ENCODE measurements around the gene LGR4.
"Not testable (repeated sequence)": the region's sequence is repeated elsewhere in the genome, so short reads cannot be mapped to it uniquely, and the experiment has no call there.

Gene LGR4

DNA sequence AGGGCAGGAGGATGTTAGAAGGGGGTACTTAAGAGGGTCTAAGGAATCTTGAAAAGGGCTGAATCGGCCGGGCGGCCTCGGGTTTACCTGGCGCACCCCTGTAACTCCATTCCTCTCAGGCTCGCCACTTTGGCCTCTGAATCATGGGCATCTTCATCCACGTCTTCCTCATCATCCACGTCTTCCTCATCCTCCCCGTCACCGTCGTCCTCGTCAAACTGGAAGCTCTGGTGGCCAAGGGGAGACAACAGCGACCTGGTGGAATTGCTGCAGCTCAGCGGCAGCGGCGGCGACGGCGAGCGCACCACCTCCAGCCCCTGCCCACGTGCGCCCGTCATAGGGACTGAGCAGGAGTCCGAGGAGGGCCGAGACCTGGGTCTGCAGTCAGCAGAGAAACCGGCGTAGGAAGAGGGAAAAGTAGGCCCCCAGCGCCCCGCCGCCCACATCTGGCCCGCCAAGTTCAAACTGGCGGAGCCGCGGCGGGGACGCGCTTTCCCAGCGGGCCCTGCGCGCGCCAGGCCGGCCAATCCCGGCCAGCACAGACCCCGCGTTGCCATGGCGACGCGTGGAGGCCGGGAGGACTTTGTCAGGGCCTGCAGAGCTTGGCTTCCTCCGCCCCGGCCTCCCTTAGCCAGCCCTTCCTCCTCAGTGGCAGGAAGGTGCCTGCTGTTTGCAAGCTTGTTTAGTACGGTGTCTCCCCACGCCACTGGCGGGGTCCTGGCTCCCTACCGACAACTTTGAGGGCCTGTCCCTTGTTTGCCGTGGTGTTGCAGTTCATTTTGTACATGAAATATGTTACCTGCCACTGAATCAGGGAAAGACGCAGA is 109.6 kb downstream of the LGR4 start, which contains the start of gene CCDC34:
Gene CCDC34 (minus strand): TSS at position 467 of the 827 bp plus-strand sequence. CDS start 21 bp downstream, at position 446.
- peak within 1 kb of the TSS; percentile 86 for H3K4me3 ChIP-seq (ENCODE audit: low read depth, low read length)
- DNase-seq (ENCODE audit: low read depth) = peak; percentile 82

DNA sequence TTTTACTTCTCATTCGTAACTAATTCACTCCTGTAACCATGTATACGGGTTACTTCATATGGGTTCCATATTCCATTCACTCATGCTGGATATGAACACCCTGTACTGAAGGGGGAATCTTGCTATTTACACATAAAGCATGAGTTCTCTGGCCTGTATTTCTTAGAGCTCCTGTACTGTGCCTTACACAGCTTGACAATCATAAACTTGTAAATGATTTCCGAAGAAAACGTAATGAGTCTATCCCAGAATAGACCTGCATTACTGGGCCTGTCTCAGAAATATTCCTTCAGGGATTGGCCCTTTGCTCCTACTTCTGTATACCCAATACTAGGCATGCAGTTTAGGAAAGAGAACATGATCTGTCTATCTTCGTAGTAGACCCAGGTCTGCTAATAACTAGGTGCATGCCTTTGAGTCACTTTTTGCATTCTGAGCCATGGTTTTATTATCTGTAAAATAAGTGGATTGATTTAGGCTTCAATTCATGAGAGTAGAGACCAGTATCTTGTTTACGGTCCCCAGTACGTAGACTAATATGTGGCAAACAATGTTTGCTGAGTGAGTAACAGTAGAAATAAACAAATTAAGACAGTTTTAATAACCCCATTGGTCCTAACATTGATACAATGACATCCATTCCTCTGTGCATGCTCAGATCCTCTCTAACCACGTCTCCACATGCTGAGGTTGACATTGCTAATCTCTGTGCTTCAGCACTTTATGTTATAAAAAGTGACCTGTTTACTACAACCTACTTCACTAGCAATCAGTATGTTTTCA is 110.8 kb downstream of the LGR4 start:
- DNase-seq (ENCODE audit: low read depth) = no peak
- H3K4me3 ChIP-seq (ENCODE audit: low read depth, low read length) = peak overlapping the region; percentile 86

DNA sequence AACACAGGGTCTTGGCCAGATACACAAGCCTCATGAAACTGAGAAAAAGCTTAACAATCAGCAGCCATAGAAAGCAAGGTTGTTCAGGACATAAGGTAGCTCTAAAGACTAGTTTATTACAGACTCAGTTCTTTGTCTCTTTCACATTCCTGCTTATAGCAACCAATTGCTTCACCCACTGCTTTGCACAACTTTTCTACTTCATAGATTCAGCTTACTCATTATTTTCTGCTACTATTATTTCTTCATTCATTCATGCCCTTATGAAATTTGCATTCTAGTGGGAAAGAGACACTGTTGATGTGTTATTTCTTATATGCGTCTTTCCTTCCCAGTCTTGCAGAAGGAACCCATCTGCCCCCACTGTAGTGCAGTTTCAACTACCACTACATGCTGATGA is 114.3 kb downstream of the LGR4 start:
- DNase-seq (ENCODE audit: low read depth) = no peak
- no peak overlapping the region for H3K4me3 ChIP-seq (ENCODE audit: low read depth, low read length)

DNA sequence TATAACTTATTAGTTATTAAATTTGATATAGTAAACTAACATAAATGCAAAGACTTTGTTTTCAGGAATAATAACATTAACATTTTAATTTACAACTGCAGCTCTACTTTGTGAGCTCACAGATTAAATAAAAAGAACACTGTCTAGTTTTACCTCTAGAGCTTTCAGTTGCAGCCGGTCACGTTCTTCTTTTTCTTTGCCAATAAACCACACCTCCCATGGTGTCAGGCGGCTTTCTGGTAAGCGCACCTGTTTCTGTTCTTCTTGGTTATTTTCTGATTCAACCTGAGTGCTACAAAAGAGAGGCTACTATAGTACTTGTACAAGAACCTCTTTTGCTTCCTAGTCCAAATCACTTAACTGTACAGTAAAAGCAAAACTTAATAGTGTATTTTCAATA is 115.3 kb downstream of the LGR4 start:
- H3K4me3 ChIP-seq (ENCODE audit: low read depth, low read length) = no peak overlapping the region
- DNase-seq (ENCODE audit: low read depth) = no peak

DNA sequence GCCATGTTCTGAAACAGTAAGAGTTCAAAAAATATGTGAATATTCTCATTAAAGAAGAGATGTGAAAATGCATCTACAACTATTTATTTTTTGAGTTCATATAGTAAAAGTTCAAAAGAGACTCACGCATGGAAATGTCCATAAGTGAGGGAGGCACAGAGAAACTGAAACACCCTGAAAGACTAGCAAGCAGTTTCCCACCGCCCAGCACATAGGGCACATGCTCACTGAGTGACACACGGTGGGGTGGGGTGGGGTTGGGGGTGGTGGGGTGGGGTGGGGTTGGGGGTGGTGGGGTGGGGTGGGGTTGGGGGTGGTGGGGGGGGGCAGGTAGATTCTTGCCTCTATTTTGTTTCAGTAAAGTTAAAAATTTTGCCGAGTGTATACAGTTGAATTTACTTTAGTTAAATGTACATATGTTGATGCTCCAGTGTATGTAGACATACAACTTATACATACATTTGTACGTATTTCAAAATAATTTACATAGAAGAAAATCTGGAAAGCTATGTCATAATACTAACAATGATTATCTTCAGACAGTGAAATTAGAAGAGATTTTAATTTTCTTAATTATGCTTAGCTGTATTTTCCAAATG is 115.9 kb downstream of the LGR4 start:
- DNase-seq (ENCODE audit: low read depth) = no peak
- no peak overlapping the region for H3K4me3 ChIP-seq (ENCODE audit: low read depth, low read length)

DNA sequence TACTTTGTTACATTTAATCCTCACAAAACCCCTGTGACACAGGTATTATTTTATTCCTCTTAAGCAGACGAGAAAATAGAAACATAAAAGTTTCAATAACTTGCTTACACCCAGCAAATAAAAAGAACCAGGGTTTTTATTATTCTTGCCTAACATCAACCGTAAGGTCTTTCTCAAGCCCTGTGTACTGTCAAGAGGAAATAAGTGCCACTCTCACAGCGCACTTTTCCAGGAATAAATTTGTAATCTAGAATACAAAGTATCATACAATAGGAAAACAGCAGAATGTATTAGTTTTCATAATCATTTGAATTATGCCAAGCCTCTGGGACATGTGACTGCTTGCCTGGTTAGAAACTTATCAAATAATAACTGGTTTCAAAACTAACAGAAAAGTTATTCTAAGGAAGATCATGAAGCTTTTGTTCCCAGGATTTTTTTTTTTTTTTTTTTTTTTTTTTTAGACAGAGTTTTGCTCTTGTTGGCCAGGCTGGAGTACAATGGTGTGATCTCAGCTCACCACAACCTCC is 117.0 kb downstream of the LGR4 start:
- no peak for DNase-seq (ENCODE audit: low read depth)
- no peak overlapping the region for H3K4me3 ChIP-seq (ENCODE audit: low read depth, low read length)

DNA sequence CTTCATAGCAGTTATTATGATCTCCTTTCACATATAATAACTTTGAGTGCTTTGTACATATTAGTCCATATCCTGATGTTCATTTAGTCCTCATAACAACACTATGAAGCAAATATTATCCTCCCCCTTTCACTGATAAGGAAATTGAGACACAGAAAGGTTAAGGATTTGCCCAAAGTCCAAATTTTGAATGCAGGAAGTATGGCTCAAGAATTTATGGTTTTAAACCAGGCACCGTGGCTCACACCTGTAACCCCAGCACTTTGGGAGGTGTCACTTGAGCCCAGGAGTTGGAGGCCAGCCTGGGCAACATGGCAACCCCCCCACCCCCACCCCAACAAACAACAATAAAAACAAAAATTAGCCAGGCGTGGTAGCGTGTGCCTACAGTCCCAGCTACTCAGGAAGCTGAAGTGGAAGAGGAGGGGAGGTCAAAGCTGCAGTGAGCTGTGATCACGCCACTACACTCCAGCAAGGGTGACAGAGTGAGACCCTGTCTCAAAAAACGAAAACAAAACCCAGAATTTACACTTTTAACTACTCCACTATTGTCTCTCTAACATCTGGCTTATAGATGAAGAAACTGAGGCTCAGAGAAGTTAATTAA is 118.1 kb downstream of the LGR4 start:
- H3K4me3 ChIP-seq (ENCODE audit: low read depth, low read length) = no peak overlapping the region
- no peak for DNase-seq (ENCODE audit: low read depth)

DNA sequence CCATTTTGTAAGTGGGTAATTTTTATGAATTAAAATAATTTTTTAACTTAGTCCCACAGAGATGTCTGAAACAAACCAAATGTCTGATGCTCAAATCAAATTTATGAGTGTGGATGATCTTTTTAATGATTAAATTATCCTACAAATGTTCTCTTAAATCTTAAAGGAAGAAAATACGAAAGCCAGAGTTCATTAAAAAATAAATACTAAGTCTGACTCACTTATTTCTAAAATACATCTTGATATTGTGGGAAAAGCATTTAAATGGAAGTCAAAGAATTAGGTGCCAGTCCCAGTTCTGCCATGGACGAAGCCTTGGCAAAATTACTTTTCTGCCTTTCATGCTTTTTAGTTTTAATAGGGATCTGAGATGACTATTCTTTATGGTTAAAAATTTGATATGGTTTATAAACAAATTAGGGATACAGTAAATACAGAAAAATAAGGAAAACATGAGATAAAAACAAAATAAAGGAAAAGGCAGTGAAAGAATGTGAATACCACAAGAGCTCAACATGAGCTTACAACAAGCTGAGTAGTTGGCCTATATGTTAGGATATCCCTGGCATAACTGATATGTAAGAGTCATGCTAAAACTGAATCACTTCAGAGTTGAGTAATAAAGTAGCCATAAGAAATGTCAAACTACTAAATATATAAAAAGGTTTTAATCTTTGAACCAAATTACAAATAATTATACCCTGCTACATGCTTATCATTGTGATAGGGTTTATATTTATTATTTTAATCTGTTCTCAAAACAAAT is 118.8 kb downstream of the LGR4 start:
- H3K4me3 ChIP-seq (ENCODE audit: low read depth, low read length) = no peak overlapping the region
- peak; percentile 44 for DNase-seq (ENCODE audit: low read depth)

DNA sequence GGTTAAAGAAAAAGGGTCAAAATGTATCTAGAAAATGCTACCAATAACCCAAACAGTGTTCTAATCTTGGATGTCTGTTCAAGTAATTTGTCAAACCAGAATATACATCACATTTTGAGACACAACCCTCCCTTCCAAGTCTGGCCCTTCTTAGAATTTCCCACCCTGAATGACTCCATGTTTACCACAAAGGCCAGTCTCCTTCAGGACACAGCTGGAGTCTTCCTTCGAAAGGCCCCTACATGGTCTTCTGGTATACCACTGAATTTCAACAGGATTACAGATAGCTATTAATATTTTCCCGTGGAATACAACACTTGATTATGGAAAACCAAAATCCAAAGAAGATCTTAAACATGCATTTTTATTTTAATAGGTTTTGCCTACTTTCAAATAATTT is 119.8 kb downstream of the LGR4 start:
- DNase-seq (ENCODE audit: low read depth) = no peak
- no peak overlapping the region for H3K4me3 ChIP-seq (ENCODE audit: low read depth, low read length)

DNA sequence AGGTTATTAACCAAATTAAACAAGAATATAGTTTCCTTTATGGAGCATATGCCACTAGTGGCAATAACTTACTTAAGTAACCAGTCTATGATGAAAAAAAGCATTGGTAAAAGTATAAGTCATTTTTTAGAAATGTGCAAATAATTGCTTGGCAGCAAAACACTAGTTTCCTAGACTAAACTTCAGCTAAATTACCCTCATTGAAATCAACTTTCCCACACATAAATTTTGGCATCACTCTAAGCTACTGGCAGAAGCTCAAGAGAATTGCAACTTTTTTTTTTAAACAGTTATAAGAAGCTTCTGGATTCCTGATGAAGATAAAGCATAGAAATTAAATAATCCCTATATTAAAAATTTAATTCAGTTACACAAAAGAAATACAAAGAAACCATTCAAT is 122.1 kb downstream of the LGR4 start:
- H3K4me3 ChIP-seq (ENCODE audit: low read depth, low read length) = no peak overlapping the region
- DNase-seq (ENCODE audit: low read depth) = no peak

DNA sequence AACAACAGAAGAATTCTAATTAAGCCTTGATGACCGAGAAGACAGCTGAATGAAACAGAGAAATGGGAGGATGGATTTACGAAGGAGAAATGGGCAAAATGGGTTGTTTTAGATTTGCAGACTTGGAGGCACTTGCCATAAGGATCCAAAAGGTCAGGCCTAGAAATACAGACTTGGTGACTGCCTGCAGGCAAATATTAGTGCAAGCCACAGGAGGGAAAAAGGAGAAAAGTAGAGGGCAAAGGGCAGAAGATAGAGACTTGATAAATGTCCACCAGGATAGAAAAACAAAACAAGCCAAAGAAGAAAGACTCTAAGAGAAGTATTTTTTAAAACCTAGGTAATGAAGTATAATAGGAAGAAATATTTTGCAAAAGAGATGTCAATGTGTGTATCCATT is 122.7 kb downstream of the LGR4 start:
- no peak overlapping the region for H3K4me3 ChIP-seq (ENCODE audit: low read depth, low read length)
- DNase-seq (ENCODE audit: low read depth) = no peak

DNA sequence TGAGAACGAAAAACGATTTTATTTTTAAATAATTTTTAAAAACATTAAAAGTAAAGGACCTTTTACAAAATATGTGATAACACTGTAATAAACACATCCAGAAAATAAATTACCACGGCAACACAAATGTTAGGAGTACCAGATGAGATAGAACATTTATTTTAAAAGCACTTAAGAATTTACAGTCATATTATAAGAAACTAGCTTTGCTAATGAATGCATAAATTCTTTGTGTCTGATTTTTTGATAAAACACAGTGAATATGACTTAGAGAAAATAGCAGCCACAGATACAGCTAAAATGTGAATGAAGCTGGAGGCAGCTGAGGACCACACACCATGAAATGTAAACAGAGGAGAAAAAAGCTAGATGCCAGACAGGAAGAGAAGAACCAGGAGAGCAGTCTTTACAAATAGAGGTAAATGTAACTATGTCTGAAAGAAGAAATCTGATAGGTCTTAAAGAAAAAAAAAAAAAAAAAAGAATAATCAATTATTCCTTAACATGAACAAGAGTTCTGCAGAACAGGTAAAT is 124.2 kb downstream of the LGR4 start:
- no peak for DNase-seq (ENCODE audit: low read depth)

DNA sequence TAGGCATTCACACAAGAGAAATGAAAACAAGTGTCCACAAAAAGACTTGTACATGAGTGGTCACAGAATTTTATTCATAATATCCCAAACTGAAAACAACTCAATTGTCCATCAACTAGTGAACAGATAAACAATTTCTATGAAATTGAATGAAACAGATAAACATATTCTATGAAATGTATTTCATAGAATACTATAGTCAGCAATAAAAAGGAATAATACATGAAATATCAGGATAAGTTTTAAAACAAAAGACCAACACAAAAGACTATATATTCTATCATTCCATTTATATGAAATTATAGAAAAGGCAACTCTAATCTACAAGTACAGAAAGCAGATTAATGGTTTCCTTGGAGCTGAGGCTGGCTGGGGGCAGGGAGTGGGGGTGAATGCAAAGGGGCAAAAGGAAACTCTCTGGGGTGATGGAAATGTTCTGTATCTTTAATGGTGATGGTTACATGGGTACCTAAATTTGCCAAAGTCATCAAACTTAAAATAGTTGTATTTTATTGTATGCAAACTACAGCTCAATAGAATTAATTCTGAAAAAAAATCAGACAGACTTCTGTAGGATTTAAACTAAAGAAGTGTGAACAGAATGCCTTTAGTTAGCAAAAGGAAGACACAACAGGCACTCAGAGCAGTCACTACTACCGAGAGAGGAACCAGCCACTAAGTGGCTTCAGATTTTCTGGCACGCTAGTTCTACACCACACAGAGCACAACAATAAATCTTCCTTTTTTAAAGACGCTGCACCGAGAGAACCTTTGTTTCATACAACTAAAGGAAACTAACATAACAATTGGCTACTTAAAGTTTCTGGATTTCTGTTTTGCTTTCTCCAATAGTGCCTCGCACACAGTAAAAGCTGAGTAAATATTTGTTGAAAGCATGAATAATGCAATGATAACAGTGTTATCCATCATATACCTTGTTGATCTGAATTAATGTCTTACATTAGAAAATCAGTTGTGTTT is 124.9 kb downstream of the LGR4 start:
- no peak overlapping the region for H3K4me3 ChIP-seq (ENCODE audit: low read depth, low read length)
- DNase-seq (ENCODE audit: low read depth) = no peak

More for the DNA sequence above, 124.2 kb downstream of the LGR4 start:
- H3K4me3 ChIP-seq (ENCODE audit: low read depth, low read length) = no peak overlapping the region

DNA sequence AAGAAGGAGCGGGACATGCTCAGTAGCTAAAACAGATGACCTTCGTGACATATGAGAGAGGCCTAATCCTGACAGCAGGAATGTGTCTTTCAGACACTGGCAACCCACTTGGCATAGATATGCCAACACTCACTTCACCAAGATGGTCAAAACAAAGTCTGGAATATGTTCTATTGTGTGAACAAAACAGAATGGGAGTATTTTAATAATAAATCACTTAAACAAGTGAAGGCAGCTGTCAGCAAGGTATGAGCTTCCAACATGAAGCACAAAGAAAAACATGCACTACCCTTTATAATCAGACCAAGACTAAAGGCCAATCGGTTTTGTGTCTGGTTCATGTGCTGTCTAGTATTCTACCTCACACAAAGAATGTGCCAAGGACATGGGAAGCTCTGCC is 132.6 kb downstream of the LGR4 start:
- no peak overlapping the region for H3K4me3 ChIP-seq (ENCODE audit: low read depth, low read length)
- DNase-seq (ENCODE audit: low read depth) = no peak

DNA sequence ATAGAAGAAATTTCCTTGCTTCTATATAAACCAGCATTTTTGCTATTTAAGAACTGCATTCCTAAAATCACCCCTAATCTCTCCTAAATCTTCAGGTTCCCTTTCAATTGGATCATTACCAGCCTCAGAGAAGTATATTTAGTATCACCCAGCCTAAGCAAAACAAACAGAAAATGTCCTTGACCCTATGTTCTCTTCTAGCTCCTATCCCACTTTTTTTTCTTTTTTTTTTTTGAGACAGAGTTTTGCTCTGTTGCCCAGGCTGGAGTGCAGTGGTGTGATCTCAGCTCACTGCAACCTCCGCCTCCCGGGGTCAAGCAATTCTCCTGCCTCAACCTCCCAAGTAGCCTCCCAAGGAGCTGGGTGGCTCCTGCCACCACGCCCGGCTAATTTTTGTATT is 137.8 kb downstream of the LGR4 start:
- not testable (repeated sequence) for DNase-seq (ENCODE audit: low read depth); H3K4me3 ChIP-seq (ENCODE audit: low read depth, low read length)

DNA sequence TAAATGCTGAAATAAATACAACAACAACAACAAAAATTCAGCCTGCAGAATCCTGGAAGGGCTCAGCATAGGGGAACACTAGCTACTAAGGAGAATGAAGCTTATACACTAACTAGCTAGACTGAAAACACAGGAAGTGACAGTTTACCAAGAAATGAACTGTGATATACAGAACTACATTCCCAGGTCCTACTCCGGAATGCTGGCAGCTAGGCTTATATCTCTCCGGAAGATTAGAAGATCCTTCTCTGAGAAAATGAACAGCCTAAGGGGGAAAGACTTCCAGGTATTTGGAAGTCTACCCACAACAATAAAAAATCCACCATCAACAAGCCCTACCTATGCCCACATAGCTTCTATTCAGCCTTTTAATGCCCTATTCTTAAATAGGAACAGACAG is 140.6 kb downstream of the LGR4 start:
- DNase-seq (ENCODE audit: low read depth) = no peak
- H3K4me3 ChIP-seq (ENCODE audit: low read depth, low read length) = no peak overlapping the region

DNA sequence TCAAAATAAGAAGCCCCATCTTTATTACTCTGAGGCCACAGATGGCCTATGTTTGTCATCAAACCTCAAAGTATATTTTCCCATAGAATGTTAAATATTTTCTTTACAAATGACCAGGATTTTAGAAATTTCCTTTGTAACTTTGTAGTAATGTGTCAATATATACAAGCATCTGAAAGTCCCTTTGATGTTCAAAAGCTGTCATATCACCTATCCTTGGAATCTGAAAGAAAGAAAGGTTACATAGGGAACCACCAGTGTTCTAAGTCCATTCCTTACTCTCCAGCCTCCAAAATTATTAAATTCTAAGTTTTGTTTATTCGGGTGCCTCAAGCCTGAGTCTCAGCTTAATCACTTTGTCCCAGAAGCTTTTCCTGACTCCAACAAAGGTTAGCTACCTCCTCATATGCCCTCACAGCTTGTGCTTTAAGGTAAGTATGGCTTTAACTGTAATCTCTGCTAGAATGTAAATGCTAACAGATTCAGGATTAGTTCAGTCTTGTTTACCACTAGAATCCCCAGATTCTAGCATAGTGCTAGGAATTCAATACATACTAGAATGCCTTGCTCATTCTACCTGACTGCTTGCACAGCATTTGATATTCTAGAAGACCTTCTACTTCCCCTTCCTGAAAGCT is 141.8 kb downstream of the LGR4 start:
- no peak overlapping the region for H3K4me3 ChIP-seq (ENCODE audit: low read depth, low read length)
- no peak for DNase-seq (ENCODE audit: low read depth)

All from skeletal muscle cell (primary cell).